Left kidney (tissue), 2 donors: ENCODE measurements around the gene CALCR. TPM values are rescaled to one million over a fixed set of nuclear protein-coding genes. Genes with fewer than 3 reads are reported as not detected.

Experiments
- DNase-seq: peaks from one replicate; pipeline ENCODE4 v3.0.0-alpha.2; 2013
- polyA plus RNA-seq: library from polyadenylated mRNA; unstranded; fragments of 120-200 nt; gene quantifications from one replicate; pipeline ENCODE4 v1.2.1, GENCODE V29; 2013; ENCODE audit not compliant: insufficient read length

CALCR gene
- polyA plus RNA-seq, 1 donor = 1.0 TPM

DNA sequence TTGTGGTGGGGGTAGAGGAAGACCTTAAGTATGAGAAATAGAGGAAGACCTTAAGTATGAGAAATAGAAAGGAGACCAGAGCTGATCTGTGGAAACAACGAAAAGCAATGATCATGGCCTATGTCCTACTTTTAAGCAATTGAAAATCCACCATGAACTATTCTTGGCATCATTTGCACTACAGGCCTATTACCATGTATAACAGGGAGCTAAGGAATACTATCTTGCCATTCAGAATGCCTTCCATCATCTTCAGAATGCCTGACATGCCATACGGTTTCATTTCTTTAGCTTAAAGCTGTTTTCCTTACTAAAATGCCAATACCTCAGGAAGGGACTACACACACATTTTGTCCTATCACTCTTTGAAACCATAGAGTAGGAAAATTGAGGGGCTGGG, 127.0 kb downstream of the CALCR start:
- no peak for DNase-seq

DNA sequence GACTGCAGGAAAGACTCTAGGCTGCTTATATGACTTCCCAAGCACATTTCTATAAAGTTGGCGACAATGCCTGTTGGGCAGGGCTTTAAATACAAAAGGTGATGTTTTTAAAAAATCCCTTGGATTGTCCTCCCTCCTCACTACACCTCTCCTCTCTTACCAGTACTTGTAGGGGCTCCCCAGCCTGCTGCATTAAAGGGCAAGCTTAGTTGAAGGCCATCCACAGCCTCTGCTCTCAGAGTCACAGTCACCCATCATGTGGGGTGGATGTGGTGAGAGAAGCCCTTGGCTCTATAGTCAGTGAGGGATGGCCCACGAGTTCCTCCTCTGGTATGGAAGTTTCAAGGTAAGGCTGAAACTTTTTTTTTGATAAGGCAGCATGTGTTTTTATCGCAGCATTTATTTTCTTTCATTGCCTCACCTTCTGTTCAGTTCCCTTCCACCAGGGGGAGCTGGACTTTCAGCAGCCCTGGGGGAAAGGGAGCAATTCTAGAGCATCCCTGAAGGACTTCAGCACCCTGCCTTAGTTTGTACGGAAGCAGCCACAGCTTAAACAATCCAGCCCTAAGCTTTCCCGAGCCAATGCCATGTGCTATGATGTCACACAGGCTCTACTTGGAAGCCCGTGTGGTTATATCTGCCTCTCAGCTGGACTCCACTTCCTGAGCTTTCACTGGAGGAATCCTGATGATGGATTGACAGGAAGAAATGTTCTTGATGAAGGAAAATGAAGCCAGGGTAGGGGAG, 131.9 kb downstream of the CALCR start:
- no peak for DNase-seq

DNA sequence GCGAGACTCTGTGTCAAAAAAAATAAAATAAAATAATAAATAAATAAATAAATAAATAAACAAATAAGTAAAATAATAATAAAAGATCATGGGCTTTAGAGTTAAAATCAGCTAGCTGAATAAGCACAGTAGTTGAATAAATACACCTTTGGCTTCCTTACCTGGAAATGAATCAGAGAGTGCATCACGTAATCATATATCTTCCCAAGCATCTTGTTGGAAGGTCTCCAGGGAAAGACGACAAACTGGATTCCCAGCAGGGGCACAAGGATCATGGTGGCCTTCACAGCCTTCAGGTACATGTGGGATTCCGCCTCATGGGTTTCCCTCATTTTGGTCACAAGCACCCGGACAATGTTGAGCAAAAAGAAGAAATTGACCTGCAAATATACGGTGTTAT, 138.7 kb downstream of the CALCR start:
- no peak for DNase-seq

DNA sequence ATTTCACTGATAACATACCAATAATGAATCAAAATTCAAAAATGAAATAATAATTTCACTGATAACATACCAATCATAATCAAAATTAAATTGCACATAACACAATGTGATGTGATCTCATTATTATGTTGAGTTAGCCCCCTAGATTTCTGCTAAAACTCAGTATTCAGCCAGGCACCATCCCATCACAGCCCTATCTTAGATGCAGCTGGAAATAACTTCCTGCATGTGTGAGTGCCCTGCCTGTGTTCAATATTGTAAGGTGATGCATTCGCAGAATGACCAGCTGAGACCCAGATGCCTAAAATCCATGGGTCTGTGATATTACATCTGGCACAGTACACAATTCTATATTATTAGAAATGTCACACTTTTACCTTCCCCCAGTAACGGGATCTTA, 142.4 kb downstream of the CALCR start:
- no peak for DNase-seq

DNA sequence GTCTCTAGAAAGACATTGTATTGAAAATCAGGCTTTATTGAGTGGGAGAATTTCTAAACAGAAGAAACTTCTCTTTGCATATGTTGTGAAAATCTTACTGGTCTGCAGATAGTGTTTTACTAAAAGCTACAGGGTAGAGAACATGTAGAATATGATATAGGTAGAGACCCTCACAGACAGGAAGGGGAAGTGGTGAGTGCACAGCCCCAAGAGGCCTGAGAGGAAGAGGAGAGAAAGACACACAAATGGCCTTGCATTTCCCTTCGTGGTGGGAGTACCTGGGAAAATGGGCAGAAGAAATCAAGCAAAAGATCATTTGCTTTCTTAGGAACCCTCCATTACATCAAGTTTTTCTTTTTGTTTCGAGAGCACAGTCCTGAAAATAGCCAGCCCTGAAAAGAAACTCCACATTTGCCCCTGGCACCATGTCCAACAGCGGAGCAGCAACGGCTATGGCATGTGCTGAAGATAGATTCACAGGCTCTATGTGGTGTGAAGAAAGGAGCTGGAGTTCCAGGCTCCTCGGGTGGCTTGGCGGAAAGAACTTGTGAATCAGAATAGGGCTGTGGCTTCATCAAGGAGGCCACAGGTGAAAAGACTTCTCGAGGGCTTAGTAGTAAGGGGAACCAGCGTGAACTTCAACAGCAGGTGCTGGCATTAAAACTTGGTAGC, 143.5 kb downstream of the CALCR start:
- DNase-seq = no peak

DNA sequence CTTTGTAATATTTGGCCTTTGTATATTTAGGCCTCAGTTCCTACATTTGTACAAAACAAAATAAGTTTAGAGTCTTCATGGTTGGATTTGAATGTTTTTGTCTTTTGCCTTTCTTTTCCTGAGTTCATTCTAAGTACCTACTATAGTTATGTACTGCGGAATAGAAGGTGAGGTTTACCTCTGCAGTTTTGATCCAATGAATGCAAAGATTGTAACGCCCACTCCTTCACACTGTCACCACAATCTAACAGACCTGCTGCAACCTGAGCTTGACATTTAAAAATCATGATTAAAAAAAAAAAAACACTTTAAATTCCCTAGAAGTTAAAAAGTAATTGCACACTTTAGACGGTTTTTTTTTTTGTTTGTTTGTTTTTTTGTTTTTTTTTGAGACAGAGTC, 145.0 kb downstream of the CALCR start:
- DNase-seq = no peak

DNA sequence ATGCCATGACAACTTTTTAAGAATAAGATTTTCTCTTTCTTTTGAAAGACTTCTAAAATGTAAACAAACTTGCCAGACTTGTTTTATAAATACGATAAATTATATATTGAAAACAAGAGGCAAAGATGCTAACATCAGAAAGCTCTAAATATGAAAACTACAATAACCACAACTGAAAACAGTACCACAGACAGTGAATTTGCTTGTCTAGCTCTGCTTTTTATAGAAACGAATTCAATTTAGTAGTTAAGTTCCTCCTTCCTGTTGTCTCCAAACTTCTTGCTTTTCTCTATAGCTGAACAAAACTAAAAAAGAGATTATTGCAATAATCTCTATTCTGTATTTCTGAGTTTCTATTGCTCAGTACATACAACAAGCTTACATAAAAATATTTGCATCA, 147.4 kb downstream of the CALCR start:
- no peak for DNase-seq

DNA sequence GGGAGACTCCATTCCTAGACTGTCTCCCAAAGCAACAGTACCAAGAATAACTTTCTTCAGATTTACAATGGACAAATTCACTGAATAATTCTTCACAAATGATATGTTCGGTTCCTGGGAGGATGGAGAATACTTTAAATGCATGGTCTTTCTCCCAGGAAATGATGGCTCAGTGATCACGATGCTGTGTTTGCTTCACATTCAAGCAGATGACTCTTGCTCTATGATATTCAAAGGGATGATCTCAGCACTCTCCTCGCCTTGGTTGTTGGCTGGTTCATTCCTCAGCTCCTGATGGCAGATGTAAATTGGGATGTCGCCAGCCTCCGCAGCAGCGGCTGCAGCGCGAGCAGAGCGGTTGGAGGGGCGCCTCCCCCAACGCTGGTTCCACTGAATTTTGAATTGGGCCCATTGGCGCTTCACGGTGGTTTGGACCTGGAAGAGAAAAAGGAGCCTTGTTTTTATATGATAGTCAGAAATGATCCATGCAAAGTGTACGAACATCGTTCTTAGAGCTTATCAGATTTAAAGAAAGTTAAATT, 148.3 kb downstream of the CALCR start:
- DNase-seq = no peak

DNA sequence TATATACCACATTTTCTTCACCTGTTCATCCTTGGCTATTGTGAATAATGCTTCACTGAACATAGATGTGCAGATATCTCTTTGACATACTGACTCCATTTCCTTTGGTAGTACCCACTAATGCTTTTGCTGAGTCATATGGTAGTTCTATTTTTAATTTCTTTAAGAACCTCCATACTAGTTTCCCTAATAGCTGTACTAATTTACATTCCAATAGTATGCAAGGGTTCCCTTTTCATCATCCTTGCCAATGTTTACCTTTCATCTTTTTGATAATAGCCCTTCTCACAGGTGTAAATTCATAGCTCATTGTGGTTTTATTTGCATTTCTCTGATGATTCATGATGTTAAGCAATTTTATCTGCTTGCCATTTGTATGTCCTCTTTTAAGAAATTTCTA, 159.9 kb downstream of the CALCR start:
- no peak for DNase-seq

DNA sequence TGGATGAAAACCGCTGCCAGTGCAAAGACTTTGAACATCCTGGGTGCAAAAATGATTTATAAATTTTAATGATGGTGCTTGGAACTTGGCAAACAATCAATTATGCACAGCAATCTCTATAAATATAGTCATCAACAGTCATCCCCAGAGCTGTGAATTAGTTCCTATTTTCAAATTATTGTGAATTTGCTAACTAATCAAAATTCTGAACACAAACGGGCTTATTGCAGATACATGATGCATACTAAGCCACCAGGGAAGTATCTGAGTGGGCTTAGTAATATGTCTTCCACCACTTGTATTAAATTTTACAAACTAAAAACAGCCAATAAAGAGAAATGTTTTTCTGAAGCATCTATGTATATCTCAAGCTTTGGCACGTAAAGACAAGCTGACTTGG, 165.2 kb downstream of the CALCR start:
- DNase-seq = no peak

DNA sequence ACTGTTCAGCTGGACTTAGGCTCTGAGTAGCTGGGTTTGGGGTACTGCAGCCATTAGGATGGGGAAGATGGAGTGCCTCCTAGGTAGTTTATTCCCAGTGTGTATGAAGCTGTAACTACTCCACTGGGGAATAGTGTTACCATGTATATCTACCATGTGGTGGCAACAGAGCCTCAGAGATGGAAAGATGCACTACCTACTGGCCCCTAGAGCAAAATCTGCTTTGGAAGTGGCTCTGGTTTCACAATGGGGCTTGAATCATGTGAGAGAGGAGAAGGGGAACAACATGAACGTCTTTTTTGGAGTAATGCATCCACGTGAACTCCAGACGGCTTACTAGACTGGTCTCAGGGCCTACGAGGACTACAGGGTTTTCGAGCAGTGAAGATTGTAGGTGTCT, 167.3 kb downstream of the CALCR start:
- DNase-seq = no peak

DNA sequence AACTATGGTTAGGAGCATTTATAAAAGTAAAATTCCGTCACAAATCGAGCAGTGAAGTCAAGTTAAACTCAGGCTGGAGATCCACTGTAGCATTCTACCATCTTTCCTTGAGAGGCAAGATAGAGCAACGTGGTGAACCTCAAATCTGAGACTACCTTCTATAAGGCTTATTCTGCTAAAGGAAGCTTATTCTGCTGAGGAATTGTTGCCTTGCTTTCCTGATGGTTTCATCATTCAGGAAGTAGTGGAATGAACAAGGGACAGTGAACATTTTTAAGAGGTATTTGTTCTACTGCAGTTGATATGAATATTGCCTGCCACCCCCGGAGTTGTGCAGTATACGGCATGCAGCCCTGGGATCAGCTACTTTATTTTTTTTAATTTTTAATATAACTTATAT, 171.6 kb downstream of the CALCR start:
- DNase-seq = no peak

DNA sequence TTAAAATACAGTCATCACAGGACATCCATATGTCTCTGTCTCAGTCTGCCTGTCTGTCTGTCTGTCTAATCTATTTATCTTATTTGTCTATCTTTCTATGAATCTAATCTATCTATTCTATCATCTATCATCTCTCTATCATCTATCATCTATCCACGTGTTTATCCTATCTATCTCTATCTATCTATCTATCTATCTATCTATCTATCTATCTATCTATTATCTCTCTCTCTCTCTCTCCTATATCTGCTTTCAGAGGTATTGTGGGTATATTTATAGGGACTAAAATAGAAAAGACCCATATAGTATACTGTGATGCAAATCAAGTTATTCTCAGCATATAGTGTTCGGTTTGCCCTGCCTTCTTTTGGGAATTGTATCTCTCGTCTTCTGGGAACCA, 174.9 kb downstream of the CALCR start:
- DNase-seq = no peak

DNA sequence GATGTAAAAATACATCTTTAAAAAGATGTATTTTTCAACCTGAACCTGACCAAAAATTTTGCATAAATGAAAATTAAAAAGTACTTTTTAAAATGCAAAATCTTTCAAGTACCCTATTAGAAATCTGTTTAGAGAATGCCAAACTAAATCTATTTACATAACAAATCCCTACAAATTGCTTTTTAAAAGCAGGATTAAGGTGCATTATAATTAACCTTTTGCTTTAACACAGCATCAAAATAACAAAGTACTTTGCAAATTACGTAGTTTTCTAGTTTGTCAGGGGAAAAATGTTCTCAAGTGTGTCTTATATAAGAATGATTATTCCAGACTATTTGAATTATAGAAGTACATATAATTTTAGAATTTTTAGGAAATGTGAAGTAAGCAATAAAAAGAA, 181.5 kb downstream of the CALCR start:
- DNase-seq = no peak

DNA sequence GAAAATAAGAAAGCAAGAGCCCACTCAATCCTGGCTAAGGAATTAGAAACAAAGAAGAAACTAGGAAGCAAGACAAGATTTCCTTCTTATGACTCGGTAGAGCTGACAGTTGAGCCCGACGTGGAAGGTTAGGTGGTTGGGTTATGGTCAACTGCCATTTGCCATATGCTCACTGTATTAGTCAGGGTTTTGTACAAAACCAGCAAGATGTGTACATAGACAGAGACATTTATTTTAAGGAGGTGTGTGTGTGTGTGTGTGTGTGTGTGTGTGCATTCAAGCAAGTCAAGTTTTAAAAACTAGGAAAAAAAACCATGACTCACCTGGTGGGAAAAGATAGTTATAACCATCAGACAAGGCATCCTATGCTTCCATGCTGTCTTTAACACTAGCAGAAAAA, 183.9 kb downstream of the CALCR start:
- DNase-seq = no peak

DNA sequence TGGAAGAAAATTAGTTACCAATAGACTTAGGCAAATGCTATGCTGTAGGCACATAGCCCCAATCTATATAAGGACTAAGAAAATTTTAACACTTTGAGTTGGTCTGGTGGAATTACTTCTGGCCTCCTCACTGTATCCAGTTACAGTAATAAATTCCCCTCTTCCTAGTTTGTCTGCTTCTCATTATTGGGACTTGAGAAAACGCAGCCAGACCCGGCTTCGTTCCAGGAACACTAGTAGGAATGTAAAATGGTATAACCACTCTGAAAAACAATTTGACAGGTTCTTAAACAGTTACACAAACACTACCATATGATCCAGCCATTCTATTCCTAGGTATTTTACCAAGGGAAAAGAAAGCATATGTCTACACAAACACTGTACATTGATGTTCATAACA, 192.2 kb downstream of the CALCR start:
- no peak for DNase-seq

DNA sequence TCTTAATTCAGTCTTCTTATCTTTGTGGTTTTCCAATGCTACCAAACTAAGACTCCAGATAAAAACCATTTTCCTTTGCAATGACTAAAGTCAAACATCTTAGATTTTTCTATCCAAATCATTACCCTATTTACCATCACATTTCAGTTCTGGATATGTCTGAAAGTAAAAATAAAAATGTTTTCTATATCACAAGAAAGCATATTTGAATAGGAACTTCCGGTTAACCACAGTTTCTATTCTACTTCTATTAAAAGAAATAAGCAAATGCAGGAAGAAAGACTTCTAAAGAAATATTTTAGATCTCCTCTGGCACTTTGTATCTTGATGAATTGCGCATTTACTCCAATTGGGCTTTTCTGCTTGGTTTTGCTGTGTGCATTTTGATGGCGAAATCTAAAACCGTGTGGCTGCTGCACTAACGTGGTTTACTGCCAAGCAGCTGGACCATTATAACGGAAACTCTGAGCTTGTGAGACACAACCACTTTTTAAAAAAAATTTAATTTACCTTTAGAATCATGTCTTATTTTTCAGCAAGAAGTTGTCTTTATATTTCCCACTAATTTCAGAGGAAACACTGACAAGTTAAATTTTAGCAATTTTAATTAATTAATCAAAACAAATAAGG, 196.3 kb downstream of the CALCR start:
- DNase-seq = no peak

DNA sequence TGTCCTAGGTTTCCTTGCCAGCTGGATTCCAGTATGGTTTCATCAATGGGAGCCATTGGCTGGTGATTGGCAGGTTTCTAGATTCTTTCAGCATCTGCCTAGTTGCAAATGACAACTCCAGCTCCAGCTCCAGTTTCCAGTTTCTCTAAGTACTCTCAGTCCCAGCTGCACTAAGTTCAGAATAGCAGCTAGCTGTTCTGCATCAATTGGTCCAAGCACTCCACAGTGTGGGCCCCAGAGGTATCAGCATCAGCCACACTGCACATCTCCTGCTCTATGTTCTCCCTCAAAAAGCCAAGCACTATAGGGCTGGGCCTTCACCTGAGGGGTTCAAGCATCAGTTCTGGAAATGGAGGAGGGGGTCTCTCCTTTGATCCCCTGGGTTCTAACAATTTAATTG, 198.9 kb downstream of the CALCR start:
- no peak for DNase-seq
